Psoas muscle (tissue), 8 donors: ENCODE measurements around the gene ST3GAL5. TPM values are rescaled to one million over a fixed set of nuclear protein-coding genes. Genes with fewer than 3 reads are reported as not detected.

Experiments used
- ATAC-seq, 4 donors: fragments of 200-7000 bp; cut with Tn5 transposase; one replicate each; pipeline ENCODE4 v1.9.1; 2020; ENCODE audit warnings: moderate library complexity in 3 of 4, mild to moderate bottlenecking in 2 of 4
- DNase-seq, 2 donors: peaks; one replicate each; pipeline ENCODE4 v3.0.0-alpha.2; 2020
- H3K27ac ChIP-seq: fragments of 200-600 bp; one replicate; pipeline ENCODE4 v1.8.0; 2022
- H3K27me3 ChIP-seq, 3 donors: fragments of 200-600 bp in 1 of 3; one replicate each; pipeline versions ENCODE4 v1.6.1 to v1.8.0; 2013 to 2022; ENCODE audit warnings: low read length in 2 of 3, mild to moderate bottlenecking in 2 of 3, moderate library complexity in 1 of 3; ENCODE audit not compliant: insufficient read depth in 3 of 3
- H3K36me3 ChIP-seq, 2 donors: fragments of 200-600 bp in 1 of 2; one replicate each; pipeline versions ENCODE4 v1.6.1 to v1.8.0; 2013 to 2022; ENCODE audit warnings: low read depth in 1 of 2, mild to moderate bottlenecking in 1 of 2, moderate library complexity in 1 of 2; ENCODE audit not compliant: insufficient read depth in 1 of 2
- H3K4me1 ChIP-seq: fragments of 200-600 bp; one replicate; pipeline ENCODE4 v1.8.0; 2022
- H3K4me3 ChIP-seq: fragments of 200-600 bp; one replicate; pipeline ENCODE4 v1.8.0; 2022; ENCODE audit warnings: mild to moderate bottlenecking
- H3K9me3 ChIP-seq: fragments of 200-600 bp; one replicate; pipeline ENCODE4 v1.8.0; 2022
- WGBS, 3 donors: extraction: QIAGEN DNeasy Blood & Tissue Kit; methylation state at CpG; one replicate each; pipeline versions ENCODE4 v1.1.6 to v1.1.7; 2013; 5-methylcytosine and 5-hydroxymethylcytosine counted together
- intact Hi-C, 2 donors: fragments of 100-400 bp; cut with DNase I; formaldehyde crosslinking; loops; one replicate each; pipeline versions ENCODE4 v1.11.0 to v1.14.2; 2022
- polyA plus RNA-seq, 3 donors: library from polyadenylated mRNA; stranded (reverse); fragments of 200-250 nt; gene quantifications; one replicate each; pipeline ENCODE4 v1.2.3, GENCODE V29; 2013
- total RNA-seq, 4 donors: library from RNA; stranded (reverse); fragmentation: NEBNext Ultra II Directional in 2 of 4; extraction: Animal tissue kit (Norgen Biotek cat#: 25700) in 2 of 4; gene quantifications; one replicate each; pipeline versions ENCODE4 v1.2.1 to v1.2.4, GENCODE V29; 2021 to 2023
- TF ChIP-seq, protein P1 (sequence below): fragments of 200-600 bp; IDR thresholded peaks from one replicate; pipeline ENCODE4 v1.8.0; 2022; ENCODE audit warnings: antibody characterized with exemption
- donor health status: healthy with polysubstance abuse.
- donor health status: DM: no; HTN: no; CAD: no; lungs with moderate emphysema.
- donor health status: Bipolar disorder and iron deficiency.
- donor health status: healthy.
- donor health status: DM: yes; HTN: yes; CAD: no.
- donor health status: DM: no; HTN: no; CAD: no.
- donor health status: DM: no; HTN: no; CAD: no.
- donor health status: DM: yes; HTN: yes; CAD: no.

ST3GAL5 gene
- total and polyA plus RNA-seq, 7 donors: 7.9 to 35.6 (median 14.7) TPM

DNA sequence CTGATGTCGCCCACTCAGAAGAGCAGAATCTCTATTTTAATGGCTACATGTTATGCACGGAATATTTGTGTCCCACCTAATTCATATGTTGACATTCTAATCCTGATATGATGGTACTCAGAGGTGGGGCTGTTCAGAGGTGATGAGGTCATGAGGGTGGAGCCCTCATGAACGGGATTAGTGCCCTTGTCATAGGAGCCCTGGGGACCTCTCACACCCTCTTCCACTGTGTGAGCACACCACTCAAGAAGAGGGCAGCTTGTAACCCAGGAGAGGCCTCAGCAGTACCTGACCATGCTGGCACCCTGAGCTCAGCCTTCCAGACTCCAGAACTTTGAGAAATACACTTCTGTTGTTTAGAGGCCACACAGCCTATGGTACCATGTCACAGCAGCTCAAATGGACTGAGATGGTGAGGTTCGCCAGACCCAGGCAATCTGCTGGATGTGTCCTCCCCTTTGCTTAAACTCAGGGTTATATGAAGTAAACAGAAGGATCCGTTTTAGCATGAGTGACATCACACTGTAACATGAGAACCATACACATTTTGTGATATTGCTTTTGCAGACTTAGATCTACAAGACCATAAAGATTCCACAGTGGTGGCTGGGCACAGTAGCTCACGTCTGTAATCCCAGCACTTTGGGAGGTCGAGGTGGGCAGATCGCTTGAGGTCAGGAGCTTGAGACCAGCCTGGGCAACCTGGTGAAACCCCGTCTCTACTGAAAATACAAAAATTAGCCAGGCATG lies 86.3 kb downstream of the ST3GAL5 start:
- Histone ChIP-seq H3K9me3 (peaks cover 5% of the 10 kb centered on the region), H3K27me3 (no peaks in the 10 kb centered on the region), H3K4me1 (peaks cover 17% of the 10 kb centered on the region), H3K36me3 (no peaks in the 10 kb centered on the region), H3K27ac (no peak overlapping the region), H3K4me3 (no peak overlapping the region)
- ATAC-seq (peak in 1 of 4 donors; percentile 13), DNase-seq (no peak)
- 73 to 80% (median 73%) methylated on average over 9 of the region's 9 CpGs for WGBS, 3 donors
- intact Hi-C loops: no loop called here
- TF ChIP-seq, protein P1, sequence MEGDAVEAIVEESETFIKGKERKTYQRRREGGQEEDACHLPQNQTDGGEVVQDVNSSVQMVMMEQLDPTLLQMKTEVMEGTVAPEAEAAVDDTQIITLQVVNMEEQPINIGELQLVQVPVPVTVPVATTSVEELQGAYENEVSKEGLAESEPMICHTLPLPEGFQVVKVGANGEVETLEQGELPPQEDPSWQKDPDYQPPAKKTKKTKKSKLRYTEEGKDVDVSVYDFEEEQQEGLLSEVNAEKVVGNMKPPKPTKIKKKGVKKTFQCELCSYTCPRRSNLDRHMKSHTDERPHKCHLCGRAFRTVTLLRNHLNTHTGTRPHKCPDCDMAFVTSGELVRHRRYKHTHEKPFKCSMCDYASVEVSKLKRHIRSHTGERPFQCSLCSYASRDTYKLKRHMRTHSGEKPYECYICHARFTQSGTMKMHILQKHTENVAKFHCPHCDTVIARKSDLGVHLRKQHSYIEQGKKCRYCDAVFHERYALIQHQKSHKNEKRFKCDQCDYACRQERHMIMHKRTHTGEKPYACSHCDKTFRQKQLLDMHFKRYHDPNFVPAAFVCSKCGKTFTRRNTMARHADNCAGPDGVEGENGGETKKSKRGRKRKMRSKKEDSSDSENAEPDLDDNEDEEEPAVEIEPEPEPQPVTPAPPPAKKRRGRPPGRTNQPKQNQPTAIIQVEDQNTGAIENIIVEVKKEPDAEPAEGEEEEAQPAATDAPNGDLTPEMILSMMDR: no peak

- TF ChIP-seq, protein P1: no peak
- WGBS, 3 donors: 93 to 97% (median 95%) methylated on average over 5 of the region's 5 CpGs
- intact Hi-C loops: no loop called here
- DNase-seq: no peak
- ATAC-seq: no peak
- Histone ChIP-seq H3K27me3 (no peaks in the 10 kb centered on the region), H3K4me1 (peaks cover 22% of the 10 kb centered on the region), H3K27ac (no peak overlapping the region), H3K36me3 (no peaks in the 10 kb centered on the region), H3K9me3 (peaks cover 5% of the 10 kb centered on the region), H3K4me3 (no peak overlapping the region)
These were observed 86.9 kb downstream of the ST3GAL5 start for GRCh38 chr2:85801871-85802270.

DNA sequence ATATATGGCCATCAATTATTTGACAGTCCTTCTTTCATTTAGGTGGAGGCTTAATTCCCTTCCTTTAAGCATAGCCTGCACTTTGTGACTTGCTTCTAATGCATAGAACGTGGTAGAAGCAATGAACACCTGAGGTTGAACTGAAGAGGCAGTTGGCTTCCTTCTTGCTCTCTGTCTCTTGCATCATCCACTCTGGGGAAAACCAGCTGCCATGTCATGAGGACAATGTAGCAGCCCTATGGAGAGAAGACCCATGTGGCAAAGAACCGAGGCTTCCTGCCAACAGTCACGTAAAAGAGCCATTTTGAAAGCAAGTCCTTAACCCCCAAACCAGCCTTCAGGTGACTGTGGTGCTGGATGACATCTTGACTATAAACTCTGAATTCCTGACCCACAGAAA lies 88.2 kb downstream of the ST3GAL5 start:
- Histone ChIP-seq H3K27ac (no peak overlapping the region), H3K9me3 (peaks cover 5% of the 10 kb centered on the region), H3K36me3 (no peaks in the 10 kb centered on the region), H3K4me1 (peaks cover 34% of the 10 kb centered on the region), H3K4me3 (no peak overlapping the region), H3K27me3 (no peaks in the 10 kb centered on the region)
- 90 to 96% (median 94%) methylated on average over 3 of the region's 3 CpGs for WGBS, 3 donors
- ATAC-seq (no peak), DNase-seq (no peak)
- intact Hi-C loops: no loop called here
- TF ChIP-seq, protein P1: no peak

- Histone ChIP-seq H3K36me3 (no peaks in the 10 kb centered on the region), H3K9me3 (peaks cover 5% of the 10 kb centered on the region), H3K4me1 (peaks cover 34% of the 10 kb centered on the region), H3K27ac (no peak overlapping the region), H3K4me3 (no peak overlapping the region), H3K27me3 (no peaks in the 10 kb centered on the region)
- TF ChIP-seq, protein P1: no peak
- WGBS, 3 donors: 51 to 62% (median 54%) methylated on average over 11 of the region's 11 CpGs
- ATAC-seq: peak; percentile 61 to 78 (median 74)
- peak in 1 of 2 donors; percentile 74 for DNase-seq
- intact Hi-C loops: loop anchor here in 1 of 2 donors (5.0 kb wide), 1 partner anchor 47 kb away; the partner anchor contains the start of gene ATOH8
These were observed 89.4 kb downstream of the ST3GAL5 start for GRCh38 chr2:85799215-85799956.
